ENCODE data around the gene ITGB2.

ITGB2 gene

DNA sequence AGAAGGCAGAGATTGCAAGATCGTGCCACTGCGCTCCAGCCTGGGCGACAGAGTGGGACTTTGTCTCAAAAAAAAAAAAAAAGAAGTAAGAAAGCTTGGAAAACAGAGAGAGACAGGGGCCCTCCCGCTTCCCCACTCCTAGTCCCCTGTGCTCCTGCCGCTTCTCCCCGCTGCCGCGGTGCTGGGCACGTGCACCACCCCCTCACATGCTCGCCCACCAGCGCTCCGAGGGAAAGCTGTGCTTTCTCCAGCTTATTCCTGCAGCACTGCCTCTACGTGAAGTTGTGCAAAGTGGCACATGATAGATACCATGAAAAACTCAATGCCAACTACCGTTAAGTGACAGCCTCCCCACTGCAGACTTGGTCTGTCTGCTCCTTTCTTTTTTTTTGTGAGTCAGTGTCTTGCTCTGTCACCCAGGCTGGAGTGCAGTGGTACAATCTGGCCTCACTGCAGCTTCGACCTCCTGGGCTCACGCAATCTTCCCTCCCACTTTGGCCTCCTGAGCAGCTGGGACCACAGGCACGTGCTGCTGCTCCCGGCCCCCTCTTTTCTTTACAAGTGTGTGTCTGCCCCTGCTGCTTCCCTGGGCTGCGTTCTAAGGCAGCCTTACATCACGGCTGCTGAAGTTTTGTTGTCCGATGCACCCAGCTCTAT is 34.6 kb upstream of the ITGB2 start:
- no peak for DNase-seq (ENCODE audit: low read depth in 2 of 2)

DNA sequence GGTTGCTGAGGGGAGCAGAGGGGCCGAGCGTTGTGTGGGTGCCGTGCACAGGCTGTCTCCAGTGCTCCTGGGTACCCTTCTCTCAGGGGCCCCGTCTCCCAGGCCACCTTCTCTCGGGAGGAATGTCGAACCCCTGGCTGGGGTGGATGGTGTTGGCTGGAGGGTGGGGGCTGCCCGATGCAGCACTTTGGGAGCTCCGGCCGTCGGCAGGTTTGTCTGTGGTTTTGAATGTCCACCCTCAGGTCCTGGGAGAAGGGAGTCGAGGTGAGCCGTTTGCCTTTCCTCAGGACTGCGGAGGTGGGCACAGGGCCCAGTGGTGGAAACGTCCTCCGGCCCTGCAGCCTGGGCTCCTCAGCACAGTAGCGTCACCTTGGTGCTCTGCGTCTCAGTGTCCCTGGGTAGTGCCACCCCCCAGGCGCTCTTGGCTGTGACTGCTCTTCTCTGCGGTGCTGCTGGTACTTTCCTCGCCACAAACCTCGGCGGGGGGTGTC is 33.6 kb upstream of the ITGB2 start:
- DNase-seq (ENCODE audit: low read depth in 2 of 2) = no peak

DNA sequence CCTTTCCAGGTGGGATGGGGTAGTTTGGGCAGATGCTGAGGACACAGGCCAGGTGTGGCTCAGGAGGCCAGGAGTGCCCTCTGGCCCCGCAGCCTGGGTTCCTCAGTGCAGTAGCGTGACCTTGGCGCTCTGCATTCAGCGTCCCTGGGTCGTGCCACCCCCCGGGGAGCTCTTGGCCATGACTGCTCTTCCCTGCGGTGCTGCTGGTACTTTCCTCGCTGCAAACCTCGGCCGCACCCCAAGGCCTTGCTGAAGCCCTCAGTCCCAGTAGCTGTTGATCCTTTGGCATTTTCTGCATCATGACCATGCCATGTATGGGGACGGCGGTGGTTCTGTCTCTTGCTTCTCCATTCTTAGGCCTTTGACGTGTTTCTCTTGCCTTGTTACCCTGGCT is 32.9 kb upstream of the ITGB2 start:
- DNase-seq (ENCODE audit: low read depth in 2 of 2) = no peak

DNA sequence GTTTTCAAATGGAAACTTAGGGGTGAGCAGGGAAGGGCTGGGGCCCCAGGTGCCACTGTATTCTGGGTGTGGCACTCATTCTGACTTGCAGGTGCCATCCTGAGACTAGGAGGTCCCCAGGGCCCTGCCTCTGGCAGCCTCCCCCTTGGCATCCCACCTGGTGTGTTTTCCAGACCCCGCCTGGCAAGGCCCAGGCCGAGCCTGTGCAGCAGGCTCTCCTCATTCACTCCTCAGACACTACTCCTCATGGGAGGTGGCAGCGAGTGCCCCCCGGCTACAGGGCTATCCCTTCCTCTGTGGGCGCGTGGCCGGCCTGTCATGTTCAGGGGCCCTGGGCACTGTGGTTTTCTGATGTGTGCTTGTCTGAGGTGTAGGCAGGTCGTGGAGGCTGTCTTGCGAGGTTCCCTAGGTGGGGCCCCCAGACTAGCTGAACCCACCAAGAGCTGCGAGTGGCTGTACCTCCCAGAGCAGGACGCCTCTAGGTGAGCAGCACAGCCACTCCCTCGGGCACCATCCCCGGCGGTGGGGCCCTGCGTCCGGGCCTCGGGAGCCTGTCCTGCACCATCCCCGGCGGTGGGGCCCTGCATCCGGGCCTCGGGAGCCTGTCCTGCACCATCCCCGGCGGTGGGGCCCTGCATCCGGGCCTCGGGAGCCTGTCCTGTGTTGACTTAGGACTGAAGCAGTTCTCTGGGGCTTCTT is 32.4 kb upstream of the ITGB2 start:
- no peak for DNase-seq (ENCODE audit: low read depth in 2 of 2)

DNA sequence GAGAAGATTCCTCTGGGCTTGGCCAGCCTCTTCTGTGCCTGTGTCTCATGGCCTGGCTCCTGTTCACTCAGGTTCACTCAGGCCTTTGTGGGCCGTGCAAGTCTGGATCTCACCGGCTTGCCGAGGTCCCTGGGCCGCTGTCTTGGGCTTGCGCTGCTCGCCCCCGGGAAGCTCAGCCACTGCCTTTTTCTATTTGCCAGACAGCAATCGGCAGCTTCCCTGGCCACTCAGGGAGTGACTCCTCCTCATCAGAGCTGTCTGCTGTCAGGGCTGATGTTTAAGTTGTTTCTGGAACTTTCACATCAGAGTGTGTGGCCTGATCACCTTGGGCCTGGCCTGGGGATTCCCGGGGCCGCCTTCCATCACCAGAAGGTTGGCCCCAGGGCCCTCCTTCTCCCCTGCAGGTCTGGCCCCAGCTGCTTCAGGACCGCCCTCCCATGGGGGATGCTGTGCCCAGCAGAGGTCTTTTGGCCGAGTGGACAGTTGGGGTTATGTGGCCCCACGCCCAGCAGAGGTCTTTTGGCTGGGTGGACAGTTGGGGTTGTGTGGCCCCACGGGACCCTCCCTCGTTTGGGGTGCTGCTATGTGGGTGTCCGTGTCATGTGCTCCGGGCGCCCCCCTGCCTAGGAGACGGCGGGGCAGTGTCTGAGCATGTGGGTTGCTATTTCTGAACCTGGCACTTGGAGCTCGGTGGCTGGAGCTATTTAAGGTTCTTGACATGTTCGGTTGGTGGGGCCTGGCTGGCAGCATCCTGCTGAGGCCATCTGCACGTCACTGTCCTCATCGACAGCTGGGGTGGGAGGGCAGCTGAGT is 31.6 kb upstream of the ITGB2 start:
- no peak for DNase-seq (ENCODE audit: low read depth in 2 of 2)

DNA sequence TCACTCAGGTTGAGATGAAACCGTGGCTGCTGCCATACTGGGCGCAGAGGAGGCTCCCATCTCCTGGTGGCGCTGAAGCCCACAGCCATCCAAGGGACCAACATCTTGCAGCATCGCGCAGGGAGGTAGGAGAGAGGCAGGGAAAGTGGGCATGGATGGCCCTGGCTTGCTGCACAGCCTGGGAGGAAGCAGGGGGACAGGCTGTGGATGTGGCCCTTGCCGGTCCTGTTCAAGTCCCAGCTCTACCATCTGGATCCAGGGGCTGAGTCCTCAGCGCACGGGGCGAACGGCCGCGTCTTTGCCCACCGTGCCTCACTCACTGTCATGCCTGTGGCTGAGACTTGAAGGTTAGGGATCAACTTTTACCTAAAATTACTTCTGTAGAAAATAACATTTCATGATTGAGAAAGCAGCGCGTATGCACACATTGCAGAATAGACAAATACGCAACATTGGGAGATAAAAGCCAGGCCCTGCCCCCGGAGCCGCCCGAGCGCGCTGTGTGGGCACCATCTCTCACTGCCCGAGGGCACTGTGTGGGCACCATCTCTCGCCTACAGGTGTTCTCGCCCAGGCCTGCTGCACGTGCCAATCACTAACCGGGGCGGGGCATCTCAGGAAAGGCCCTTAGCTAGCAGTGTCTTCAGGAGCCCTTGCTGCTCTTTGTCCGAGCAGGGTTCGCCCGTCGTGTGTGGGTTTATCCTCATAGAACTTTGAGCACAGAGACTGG is 30.7 kb upstream of the ITGB2 start:
- no peak for DNase-seq (ENCODE audit: low read depth in 2 of 2)

DNA sequence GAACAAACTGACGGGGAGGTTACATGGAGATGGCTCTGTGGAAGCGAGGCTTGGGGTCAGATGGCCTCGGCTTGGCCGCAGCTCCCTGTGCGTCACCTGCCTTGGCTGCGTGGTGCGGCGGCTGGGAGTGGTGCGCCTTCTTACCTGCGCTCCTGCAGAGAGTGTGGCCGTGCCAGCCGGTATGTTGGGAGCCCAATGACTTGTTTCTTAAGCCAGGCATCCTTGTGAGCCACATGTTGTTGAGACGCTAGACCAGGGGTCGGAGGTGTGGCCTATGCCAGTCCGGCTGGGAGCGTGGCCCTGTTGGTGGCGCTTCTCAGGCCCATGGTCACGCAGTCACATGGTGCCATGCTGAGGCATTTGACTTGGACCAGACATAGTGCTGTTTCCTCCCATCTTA is 29.7 kb upstream of the ITGB2 start:
- DNase-seq (ENCODE audit: low read depth in 2 of 2) = no peak

DNA sequence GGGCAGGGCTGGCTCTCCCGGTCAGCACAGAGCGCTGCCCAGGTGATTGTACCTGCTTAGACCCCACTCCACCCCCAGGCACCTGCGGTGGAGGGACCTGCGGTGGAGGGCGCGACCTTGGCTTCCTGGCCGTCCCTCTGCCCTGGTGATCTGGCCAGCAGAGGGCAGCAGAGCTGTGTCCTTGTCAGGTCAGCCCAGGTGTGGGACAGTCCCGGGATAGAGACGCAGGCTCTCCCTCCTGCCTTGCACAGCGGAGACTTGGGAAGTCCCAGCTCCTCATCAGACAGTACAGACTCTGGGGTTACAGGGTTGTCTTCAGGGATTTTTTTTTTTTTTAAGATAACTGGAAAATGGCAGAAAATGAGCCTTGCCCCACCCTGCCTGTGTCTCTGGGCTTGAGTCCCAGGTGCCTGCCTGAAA is 29.1 kb upstream of the ITGB2 start:
- DNase-seq (ENCODE audit: low read depth in 2 of 2) = peak; percentile 46 to 81

DNA sequence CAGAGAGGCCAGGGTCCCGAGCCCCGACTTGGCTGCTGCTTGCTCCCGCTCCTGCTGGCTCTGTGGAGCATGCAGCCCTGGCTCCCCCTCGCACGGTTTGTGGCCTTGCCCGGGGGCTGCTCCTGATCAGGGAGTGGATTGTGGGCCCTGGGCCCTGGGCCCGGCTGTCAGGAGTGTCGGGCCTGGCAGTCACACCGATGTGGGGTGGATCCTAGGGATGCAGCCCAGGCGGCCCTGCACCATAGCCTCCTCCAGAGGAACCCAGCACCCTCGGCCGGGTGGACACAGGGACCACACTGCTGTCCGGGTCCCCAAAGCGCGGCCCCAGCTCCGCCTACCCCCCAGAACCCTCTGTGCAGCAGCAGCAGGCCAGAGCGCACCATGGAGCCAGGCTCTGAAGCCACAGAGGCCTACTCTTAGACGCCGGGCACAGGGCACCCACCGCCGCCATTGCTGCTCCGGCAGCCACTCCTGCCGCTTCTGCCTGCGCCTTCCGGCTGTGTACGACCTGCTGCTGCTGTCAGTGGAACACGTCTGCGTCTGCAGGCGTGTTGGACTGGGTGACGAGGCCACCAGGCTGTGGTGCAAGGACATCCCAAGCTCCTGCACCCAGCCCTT is 28.6 kb upstream of the ITGB2 start:
- no peak for DNase-seq (ENCODE audit: low read depth in 2 of 2)

DNA sequence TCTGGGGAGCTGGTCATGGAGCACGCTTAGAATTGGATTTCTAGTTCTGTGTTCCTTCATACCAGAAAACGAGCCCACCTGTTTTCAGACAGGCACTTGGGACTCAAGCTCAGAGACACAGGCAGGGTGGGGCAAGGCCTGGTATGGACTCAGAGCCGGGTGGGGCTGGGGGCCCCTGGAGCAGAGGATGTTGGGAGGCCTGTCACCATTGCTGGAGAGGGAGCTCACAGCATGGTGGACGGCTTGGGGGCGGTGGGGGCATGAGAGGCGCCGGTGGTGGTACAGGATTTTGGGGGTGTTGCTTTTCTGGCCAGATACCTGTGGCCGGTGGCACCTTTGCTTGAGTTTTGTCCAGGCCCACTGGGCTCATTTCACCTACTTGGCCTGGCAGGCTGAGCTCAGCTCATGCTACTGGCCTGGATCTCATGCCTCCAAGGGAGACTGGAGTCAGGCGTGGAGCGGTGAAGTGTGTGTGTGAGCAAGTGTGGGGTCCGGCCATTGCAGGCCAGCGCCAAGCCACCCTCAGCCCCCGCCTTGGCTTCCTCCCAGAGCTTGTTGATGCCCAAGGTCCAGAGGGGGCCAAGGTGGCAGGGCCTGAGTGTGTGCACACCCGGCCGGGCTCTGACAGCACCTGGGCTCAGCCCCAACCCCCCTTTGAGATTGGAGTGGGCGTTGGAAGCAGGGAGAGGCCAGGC is 27.9 kb upstream of the ITGB2 start:
- DNase-seq (ENCODE audit: low read depth in 2 of 2) = no peak

DNA sequence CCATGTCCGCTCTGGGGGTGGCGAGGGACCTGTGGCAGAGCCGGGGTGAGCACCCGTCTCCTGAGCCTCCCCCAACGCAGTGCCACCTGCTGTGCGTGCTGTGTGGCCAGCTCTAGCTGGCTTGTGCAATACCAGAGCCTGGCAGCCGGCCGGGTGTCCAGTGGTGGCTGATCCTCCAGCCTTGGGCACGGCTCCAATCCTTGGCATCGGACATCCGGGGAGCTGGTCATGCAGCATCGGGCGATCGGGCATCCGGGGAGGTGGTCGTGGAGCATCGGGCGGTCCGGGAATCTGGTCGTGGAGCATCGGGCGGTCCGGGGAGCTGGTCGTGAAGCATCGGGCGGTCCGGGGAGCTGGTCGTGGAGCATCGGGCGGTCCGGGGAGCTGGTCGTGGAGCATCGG is 27.2 kb upstream of the ITGB2 start:
- DNase-seq (ENCODE audit: low read depth in 2 of 2) = no peak

DNA sequence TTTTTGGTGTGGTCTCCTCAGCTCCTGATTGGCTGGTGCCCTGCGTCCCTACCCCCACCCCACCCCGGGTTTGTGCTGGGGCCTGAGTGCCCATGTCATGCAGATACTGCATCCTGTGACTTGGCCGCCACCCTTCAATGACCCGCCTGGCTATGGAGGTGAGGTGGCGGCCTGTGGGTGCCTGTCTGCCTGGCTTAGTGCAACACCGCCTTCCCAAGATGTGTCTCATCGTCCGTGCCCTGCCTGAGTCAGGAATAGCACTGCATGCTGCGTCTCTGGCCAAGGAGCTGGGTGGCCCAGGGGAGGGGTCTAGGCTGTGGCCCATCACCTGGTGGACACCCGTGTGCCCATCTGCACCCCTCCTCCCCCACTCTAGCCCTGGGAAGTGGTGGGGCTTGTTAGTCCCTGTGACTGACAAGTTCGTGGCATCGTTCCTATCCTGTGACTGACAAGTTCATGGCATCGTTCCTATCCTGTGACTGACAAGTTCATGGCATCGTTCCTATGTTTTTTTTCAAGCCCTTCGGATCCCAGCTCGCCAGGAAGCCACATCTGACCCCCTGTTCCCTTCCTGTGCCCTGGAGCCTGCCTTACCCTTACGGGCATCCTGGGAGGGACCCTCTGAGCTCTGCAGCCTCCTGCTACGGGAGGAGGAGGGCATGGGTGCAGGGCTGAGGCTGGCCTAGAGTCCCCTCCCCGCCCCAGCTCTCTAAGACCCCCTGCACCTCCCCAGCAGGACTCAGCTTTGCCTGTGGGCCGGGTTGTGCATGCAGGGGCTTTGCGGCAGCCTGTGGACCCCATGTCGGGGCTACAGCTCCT is 26.6 kb upstream of the ITGB2 start:
- no peak for DNase-seq (ENCODE audit: low read depth in 2 of 2)

DNA sequence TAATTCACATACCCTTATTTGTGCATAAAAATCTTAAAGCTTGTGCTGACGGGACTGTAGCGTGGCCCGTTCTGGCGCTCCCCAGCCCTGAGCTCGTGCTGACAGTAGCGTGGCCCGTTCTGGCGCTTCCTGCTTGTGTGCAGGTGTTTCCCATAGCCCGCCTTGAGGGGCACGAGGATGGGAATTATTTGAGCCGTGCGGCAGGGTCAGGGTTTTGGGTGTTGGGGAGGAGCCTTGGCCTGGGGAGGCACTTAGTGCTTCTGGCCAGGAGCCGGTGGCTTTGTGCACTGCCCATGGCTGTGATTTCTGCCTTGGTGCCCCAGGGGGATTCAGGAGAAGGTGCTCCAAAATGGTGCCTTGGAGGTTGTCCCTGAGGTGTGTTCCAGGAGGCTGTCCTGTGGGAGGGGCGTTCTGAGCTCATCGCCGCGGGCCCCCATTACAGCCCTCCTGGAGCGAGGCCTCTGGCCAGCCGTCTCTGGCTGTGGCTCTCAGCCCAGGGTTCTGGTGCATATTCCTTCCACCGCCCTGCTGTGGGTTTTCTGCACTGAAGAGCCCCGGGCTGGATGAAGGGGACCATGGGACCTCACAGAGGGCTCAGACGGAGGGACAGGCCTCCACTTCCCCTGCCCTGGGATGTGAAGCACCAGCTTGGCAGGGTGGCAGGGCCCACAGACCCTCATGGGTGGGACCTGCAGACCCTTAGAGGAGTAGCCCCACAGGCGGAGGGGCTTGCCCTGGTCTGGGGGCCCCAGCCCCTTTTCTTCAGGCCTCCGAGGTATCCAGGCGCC is 25.7 kb upstream of the ITGB2 start:
- no peak for DNase-seq (ENCODE audit: low read depth in 2 of 2)

DNA sequence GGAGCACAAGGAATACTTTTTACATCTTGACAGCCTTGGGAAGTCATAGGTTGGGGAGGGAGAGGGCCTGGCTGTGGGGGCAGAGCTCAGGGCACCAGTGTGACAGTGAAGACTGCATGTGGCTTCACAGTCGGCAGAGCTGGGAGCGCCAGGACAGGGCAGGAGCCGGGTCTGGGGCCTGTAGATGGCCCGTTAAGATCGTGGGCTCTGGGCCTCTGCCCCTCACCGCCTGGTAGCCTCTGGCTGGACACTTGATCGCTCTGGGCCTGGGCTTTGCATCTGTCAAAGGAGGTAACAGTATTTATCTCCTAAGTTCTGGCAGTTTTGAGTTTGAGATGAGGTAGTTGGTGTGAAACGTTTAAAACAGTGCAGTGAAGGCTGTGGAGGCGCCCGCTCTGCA is 23.9 kb upstream of the ITGB2 start:
- no peak for DNase-seq (ENCODE audit: low read depth in 2 of 2)

DNA sequence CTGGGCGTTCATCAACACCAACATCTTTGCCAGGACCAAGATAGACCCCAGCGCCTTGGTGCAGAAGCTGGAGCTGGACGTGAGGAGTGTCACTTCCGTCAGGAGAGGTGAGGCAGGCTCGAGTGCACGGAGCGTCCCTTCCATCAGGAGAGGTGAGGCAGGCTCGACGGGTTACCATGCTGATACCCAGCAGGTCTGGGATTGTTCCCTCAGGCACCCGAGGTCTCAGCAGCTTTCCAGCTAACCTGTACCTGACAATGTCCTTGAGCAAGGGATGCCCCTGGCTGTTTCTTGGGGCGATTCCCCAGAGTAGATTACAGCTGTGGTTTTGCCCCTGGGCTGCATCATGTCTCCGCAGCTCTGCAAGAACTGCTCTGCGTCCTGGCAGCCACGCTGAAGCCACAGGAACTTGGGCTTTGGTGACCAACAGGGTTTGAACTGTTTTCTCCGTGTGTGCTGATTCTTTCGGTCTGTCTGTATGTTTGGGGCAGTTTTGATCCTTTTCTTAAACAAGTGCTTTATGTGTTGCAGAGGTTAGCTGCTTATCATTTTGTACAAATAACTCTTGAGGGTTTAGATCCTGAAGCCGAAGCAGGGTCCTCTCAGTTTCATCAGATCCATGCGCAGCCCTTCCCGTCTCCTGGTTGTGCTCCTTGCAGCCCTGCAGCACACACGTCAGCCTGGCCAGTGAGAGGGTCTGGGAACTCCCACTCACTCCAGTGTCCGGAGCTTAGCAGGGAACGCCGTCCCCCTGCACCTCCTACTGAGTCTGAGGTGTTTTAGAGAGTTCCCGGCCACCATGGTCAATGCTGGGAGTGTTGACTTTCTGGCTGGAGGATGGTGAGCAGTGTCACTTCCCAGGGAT is 23.2 kb upstream of the ITGB2 start:
- no peak for DNase-seq (ENCODE audit: low read depth in 2 of 2)

DNA sequence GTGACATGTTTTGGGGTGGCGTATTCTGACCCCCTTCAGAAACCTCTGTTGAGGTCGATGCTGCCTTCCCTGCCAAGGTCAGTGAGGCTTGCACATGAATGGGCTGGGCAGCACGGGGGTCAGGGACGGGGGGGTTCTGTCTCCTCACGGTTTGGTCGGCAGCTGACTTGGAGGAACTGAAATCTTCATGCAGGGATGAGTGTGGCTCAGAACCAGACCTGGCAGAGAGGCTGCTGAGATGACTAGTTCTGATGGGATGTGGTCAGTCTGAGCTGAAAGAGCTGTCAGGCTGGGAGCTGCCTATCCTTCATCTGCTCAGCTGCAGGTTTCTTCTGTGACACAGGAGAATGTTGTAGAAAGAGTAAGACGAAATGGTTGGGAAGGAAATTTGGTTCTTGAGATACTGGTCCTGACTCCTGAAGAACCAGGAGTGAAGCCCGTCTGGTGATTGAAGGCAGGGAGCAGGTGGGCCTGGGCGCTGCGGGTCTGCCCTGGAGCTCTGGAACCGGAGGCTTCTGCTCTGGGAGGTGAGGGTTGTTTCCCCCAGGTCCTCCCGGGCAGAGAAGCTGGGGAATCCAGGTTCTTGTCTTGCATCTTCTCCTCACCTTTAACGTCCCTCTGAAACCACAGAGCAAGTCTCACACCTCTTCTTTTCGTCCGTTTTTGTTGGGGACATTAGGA is 22.4 kb upstream of the ITGB2 start:
- no peak for DNase-seq (ENCODE audit: low read depth in 2 of 2)

DNA sequence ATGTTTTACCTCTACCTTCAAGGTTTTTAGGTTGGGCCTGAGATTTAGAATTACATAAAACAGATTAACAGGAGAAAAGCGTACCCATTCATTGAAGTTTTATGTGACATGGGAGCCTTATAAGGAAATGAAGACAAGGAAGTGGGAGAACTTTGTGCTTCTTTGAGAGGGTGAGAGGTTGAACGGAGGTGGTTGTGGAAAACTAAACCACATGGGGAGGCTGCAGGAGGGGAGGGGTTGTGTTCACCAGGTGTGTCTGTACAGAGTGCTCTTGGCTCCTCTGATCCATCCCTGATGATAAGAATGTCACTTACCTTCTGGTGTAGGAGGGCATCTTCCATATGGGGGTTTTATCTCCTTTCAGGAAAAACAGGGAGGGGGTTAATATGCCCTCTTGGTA is 21.9 kb upstream of the ITGB2 start:
- DNase-seq (ENCODE audit: low read depth in 2 of 2) = no peak

DNA sequence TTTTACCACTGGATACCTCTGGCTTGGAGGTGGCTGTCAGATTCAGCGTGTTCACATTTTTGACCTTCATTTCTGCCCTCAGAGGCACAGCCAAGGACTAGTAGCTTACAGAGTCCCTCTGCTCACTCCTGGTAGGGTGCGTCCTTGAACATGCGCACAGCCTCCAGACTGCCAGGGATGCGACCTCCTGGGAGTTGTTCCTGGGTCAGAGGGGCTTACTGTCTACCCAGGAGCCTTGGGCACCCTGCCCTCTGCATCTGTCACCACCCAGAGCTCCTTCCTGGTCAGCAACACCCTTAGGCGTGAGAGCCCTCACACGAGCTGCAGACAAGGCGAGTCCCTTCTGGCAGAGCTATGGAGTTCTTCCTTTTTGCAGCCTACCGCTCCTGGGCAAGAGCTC is 20.9 kb upstream of the ITGB2 start:
- no peak for DNase-seq (ENCODE audit: low read depth in 2 of 2)

All from stimulated activated CD4-positive, alpha-beta T cell treated with anti-CD3 and anti-CD28 coated beads, Interleukin-12 subunit alpha, Interleukin-12 subunit beta, amount 100 ng/mL, for 24 hours (primary cell).